ENCODE results near the gene RSPO4.

RSPO4 gene

GRCh38 chr20:1002682-1003561 lies 811 bp upstream of the RSPO4 start:
- 23% methylated on average over 12 of the region's 12 CpGs for WGBS
- Histone ChIP-seq H3K36me3 (ENCODE audit: insufficient read depth, low read length) (no peaks in the 10 kb centered on the region), H3K27ac (ENCODE audit: low read depth, low read length) (no peak overlapping the region), H3K27me3 (ENCODE audit: insufficient read depth, low read length) (peaks cover 31% of the 10 kb centered on the region), H3K4me3 (ENCODE audit: low read length) (peak overlapping the region; percentile 65), H3K9me3 (ENCODE audit: insufficient read depth, low read depth, low read length) (no peaks in the 10 kb centered on the region), H3K4me1 (ENCODE audit: insufficient read depth, low read length) (peaks cover 5% of the 10 kb centered on the region; the same call in 1 of the 2 replicates), H3K9ac (ENCODE audit: low read depth, low read length) (peak overlapping the region; percentile 70)

- Histone ChIP-seq H3K9me3 (ENCODE audit: insufficient read depth, low read depth, low read length) (no peaks in the 10 kb centered on the region), H3K4me1 (ENCODE audit: insufficient read depth, low read length) (peaks cover 5% of the 10 kb centered on the region; the same call in 1 of the 2 replicates), H3K4me3 (ENCODE audit: low read length) (peak overlapping the region; percentile 65), H3K9ac (ENCODE audit: low read depth, low read length) (no peak overlapping the region), H3K27me3 (ENCODE audit: insufficient read depth, low read length) (peaks cover 31% of the 10 kb centered on the region), H3K36me3 (ENCODE audit: insufficient read depth, low read length) (no peaks in the 10 kb centered on the region), H3K27ac (ENCODE audit: low read depth, low read length) (no peak overlapping the region)
- WGBS, result 93% methylated on average over 8 of the region's 8 CpGs
These were observed 995 bp downstream of the RSPO4 start for GRCh38 chr20:1001116-1001515.

GRCh38 chr20:998231-998830 lies 3.8 kb downstream of the RSPO4 start:
- no peaks in the 10 kb centered on the region for H3K36me3 ChIP-seq (ENCODE audit: insufficient read depth, low read length)
- H3K4me3 ChIP-seq (ENCODE audit: low read length), result no peak overlapping the region
- H3K9me3 ChIP-seq (ENCODE audit: insufficient read depth, low read depth, low read length), result no peaks in the 10 kb centered on the region
- H3K27me3 ChIP-seq (ENCODE audit: insufficient read depth, low read length), result peaks cover 31% of the 10 kb centered on the region
- H3K4me1 ChIP-seq (ENCODE audit: insufficient read depth, low read length), result peaks cover 5% of the 10 kb centered on the region; the same call in 1 of the 2 replicates
- H3K27ac ChIP-seq (ENCODE audit: low read depth, low read length), result no peak overlapping the region
- 95% methylated on average over 6 of the region's 6 CpGs for WGBS
- no peak overlapping the region for H3K9ac ChIP-seq (ENCODE audit: low read depth, low read length)

GRCh38 chr20:997486-997885 lies 4.6 kb downstream of the RSPO4 start:
- no peak overlapping the region for H3K4me3 ChIP-seq (ENCODE audit: low read length)
- H3K27me3 ChIP-seq (ENCODE audit: insufficient read depth, low read length), result peaks cover 23% of the 10 kb centered on the region
- no peak overlapping the region for H3K27ac ChIP-seq (ENCODE audit: low read depth, low read length)
- no peak overlapping the region for H3K9ac ChIP-seq (ENCODE audit: low read depth, low read length)
- H3K4me1 ChIP-seq (ENCODE audit: insufficient read depth, low read length), result peaks cover 5% of the 10 kb centered on the region; the same call in 1 of the 2 replicates
- 95% methylated on average over 6 of the region's 6 CpGs for WGBS
- H3K9me3 ChIP-seq (ENCODE audit: insufficient read depth, low read depth, low read length), result no peaks in the 10 kb centered on the region
- no peaks in the 10 kb centered on the region for H3K36me3 ChIP-seq (ENCODE audit: insufficient read depth, low read length)

GRCh38 chr20:997016-997415 lies 5.1 kb downstream of the RSPO4 start:
- H3K27me3 ChIP-seq (ENCODE audit: insufficient read depth, low read length), result peaks cover 21% of the 10 kb centered on the region
- peaks cover 5% of the 10 kb centered on the region; the same call in 1 of the 2 replicates for H3K4me1 ChIP-seq (ENCODE audit: insufficient read depth, low read length)
- 91% methylated on average over 8 of the region's 8 CpGs for WGBS
- H3K9me3 ChIP-seq (ENCODE audit: insufficient read depth, low read depth, low read length), result no peaks in the 10 kb centered on the region
- H3K4me3 ChIP-seq (ENCODE audit: low read length), result no peak overlapping the region
- H3K9ac ChIP-seq (ENCODE audit: low read depth, low read length), result no peak overlapping the region
- H3K36me3 ChIP-seq (ENCODE audit: insufficient read depth, low read length), result no peaks in the 10 kb centered on the region
- no peak overlapping the region for H3K27ac ChIP-seq (ENCODE audit: low read depth, low read length)

GRCh38 chr20:995170-995569 lies 6.9 kb downstream of the RSPO4 start:
- Histone ChIP-seq H3K27ac (ENCODE audit: low read depth, low read length) (no peak overlapping the region), H3K4me3 (ENCODE audit: low read length) (no peak overlapping the region), H3K36me3 (ENCODE audit: insufficient read depth, low read length) (no peaks in the 10 kb centered on the region), H3K9me3 (ENCODE audit: insufficient read depth, low read depth, low read length) (no peaks in the 10 kb centered on the region), H3K4me1 (ENCODE audit: insufficient read depth, low read length) (no peaks in the 10 kb centered on the region), H3K27me3 (ENCODE audit: insufficient read depth, low read length) (peaks cover 2% of the 10 kb centered on the region; the same call in 1 of the 2 replicates), H3K9ac (ENCODE audit: low read depth, low read length) (no peak overlapping the region)
- WGBS, result 92% methylated on average over 8 of the region's 8 CpGs

GRCh38 chr20:992801-993535 lies 9.1 kb downstream of the RSPO4 start:
- Histone ChIP-seq H3K27ac (ENCODE audit: low read depth, low read length) (no peak overlapping the region), H3K9ac (ENCODE audit: low read depth, low read length) (no peak overlapping the region), H3K4me1 (ENCODE audit: insufficient read depth, low read length) (no peaks in the 10 kb centered on the region), H3K9me3 (ENCODE audit: insufficient read depth, low read depth, low read length) (no peaks in the 10 kb centered on the region), H3K36me3 (ENCODE audit: insufficient read depth, low read length) (no peaks in the 10 kb centered on the region), H3K27me3 (ENCODE audit: insufficient read depth, low read length) (no peaks in the 10 kb centered on the region), H3K4me3 (ENCODE audit: low read length) (no peak overlapping the region)
- WGBS, result 90% methylated on average over 16 of the region's 16 CpGs

GRCh38 chr20:991850-992249 lies 10.3 kb downstream of the RSPO4 start:
- Histone ChIP-seq H3K27ac (ENCODE audit: low read depth, low read length) (no peak overlapping the region), H3K36me3 (ENCODE audit: insufficient read depth, low read length) (no peaks in the 10 kb centered on the region), H3K9me3 (ENCODE audit: insufficient read depth, low read depth, low read length) (no peaks in the 10 kb centered on the region), H3K9ac (ENCODE audit: low read depth, low read length) (no peak overlapping the region), H3K4me3 (ENCODE audit: low read length) (no peak overlapping the region), H3K27me3 (ENCODE audit: insufficient read depth, low read length) (no peaks in the 10 kb centered on the region), H3K4me1 (ENCODE audit: insufficient read depth, low read length) (peaks cover 4% of the 10 kb centered on the region; the same call in 1 of the 2 replicates)
- WGBS, result 85% methylated on average over 9 of the region's 10 CpGs

- Histone ChIP-seq H3K27ac (ENCODE audit: low read depth, low read length) (no peak overlapping the region), H3K4me3 (ENCODE audit: low read length) (no peak overlapping the region), H3K9ac (ENCODE audit: low read depth, low read length) (no peak overlapping the region), H3K36me3 (ENCODE audit: insufficient read depth, low read length) (no peaks in the 10 kb centered on the region), H3K4me1 (ENCODE audit: insufficient read depth, low read length) (peaks cover 8% of the 10 kb centered on the region; the same call in 1 of the 2 replicates), H3K9me3 (ENCODE audit: insufficient read depth, low read depth, low read length) (no peaks in the 10 kb centered on the region), H3K27me3 (ENCODE audit: insufficient read depth, low read length) (no peaks in the 10 kb centered on the region)
- 86% methylated on average over 6 of the region's 6 CpGs for WGBS
These were observed 11.7 kb downstream of the RSPO4 start for GRCh38 chr20:990293-990959.

- Histone ChIP-seq H3K27ac (ENCODE audit: low read depth, low read length) (no peak overlapping the region), H3K4me1 (ENCODE audit: insufficient read depth, low read length) (peaks cover 8% of the 10 kb centered on the region; the same call in 1 of the 2 replicates), H3K9me3 (ENCODE audit: insufficient read depth, low read depth, low read length) (no peaks in the 10 kb centered on the region), H3K4me3 (ENCODE audit: low read length) (no peak overlapping the region), H3K36me3 (ENCODE audit: insufficient read depth, low read length) (no peaks in the 10 kb centered on the region), H3K27me3 (ENCODE audit: insufficient read depth, low read length) (no peaks in the 10 kb centered on the region), H3K9ac (ENCODE audit: low read depth, low read length) (no peak overlapping the region)
- WGBS, result 81% methylated on average over 3 of the region's 3 CpGs
These were observed 13.8 kb downstream of the RSPO4 start for GRCh38 chr20:988272-988671.

Measured in HUES64 (cell line).